HEK293 (cell line): ENCODE results near the gene SHC4.

Experiments
- CTCF ChIA-PET: fragments of 350-600 bp; formaldehyde crosslinking; extraction: SDS; loops from one replicate; lab custom pipeline; 2021; ENCODE audit warnings: antibody characterized with exemption; lab: Yijun Ruan, JAX
- POLR2A ChIA-PET: fragments of 300-600 bp; formaldehyde crosslinking; extraction: SDS; loops from one replicate; lab custom pipeline; 2020; ENCODE audit warnings: antibody characterized with exemption, inconsistent platforms; lab: Yijun Ruan, JAX
- H3K27ac ChIP-seq: fragments of 200-500 bp; sonication (Bioruptor generic); 2 replicates; pipeline ENCODE4 v1.5.1; 2014; ENCODE audit warnings: low read depth, low read length, control low read depth, inconsistent platforms; ENCODE audit errors: extremely low read depth
- H3K36me3 ChIP-seq, 2 experiments: fragments of 200-500 bp in 1 of 2; sonication (Bioruptor generic) in 1 of 2; 1 replicate in 1 of 2; 2 replicates in 1 of 2; pipeline ENCODE4 v1.5.1; 2014 to 2017; ENCODE audit warnings: inconsistent platforms in 2 of 2, low read length in 2 of 2; ENCODE audit not compliant: control insufficient read depth in 2 of 2, insufficient read depth in 1 of 2
- H3K4me1 ChIP-seq: fragments of 200-500 bp; sonication (Bioruptor generic); 2 replicates; pipeline ENCODE4 v1.5.1; 2014; ENCODE audit warnings: mild to moderate bottlenecking, low read length, inconsistent platforms; ENCODE audit not compliant: control insufficient read depth, insufficient read depth
- H3K4me3 ChIP-seq: 2 replicates; pipeline ENCODE4 v1.5.1; 2011; ENCODE audit warnings: low read depth, mild to moderate bottlenecking, control low read depth, low read length, moderate library complexity
- H3K9me3 ChIP-seq: fragments of 200-500 bp; sonication (Bioruptor generic); 2 replicates; pipeline ENCODE4 v1.5.1; 2014; ENCODE audit warnings: low read depth, low read length, inconsistent platforms; ENCODE audit not compliant: control insufficient read depth, insufficient read depth
- GLIS1 ChIP-seq: fragments of 450-650 bp; formaldehyde crosslinking; IDR thresholded peaks from 2 replicates; pipeline ENCODE4 v1.5.1; 2016; ENCODE audit warnings: missing biosample characterization, missing genetic modification characterization
- GLIS2 ChIP-seq: fragments of 450-650 bp; formaldehyde crosslinking; IDR thresholded peaks from 2 replicates; pipeline ENCODE4 v1.5.1; 2016; ENCODE audit warnings: missing biosample characterization, missing genetic modification characterization
- HIC1 ChIP-seq: fragments of 450-650 bp; formaldehyde crosslinking; IDR thresholded peaks from 2 replicates; pipeline ENCODE4 v1.5.1; 2016; ENCODE audit warnings: missing biosample characterization, missing genetic modification characterization
- PRDM4 ChIP-seq: fragments of 450-650 bp; formaldehyde crosslinking; IDR thresholded peaks from 2 replicates; pipeline ENCODE4 v1.5.1; 2017; ENCODE audit warnings: missing biosample characterization, missing genetic modification characterization
- PRDM6 ChIP-seq: fragments of 450-650 bp; formaldehyde crosslinking; IDR thresholded peaks from 2 replicates; pipeline ENCODE4 v1.5.1; 2017; ENCODE audit warnings: missing biosample characterization, missing genetic modification characterization
- TSHZ1 ChIP-seq: fragments of 450-650 bp; formaldehyde crosslinking; IDR thresholded peaks from 2 replicates; pipeline ENCODE4 v1.5.1; 2016; ENCODE audit warnings: missing biosample characterization, missing genetic modification characterization, borderline replicate concordance
- YY1 ChIP-seq: fragments of 450-650 bp; formaldehyde crosslinking; IDR thresholded peaks from 2 replicates; pipeline ENCODE4 v1.5.1; 2018; ENCODE audit warnings: missing biosample characterization, missing genetic modification characterization
- ZBTB48 ChIP-seq: fragments of 450-650 bp; formaldehyde crosslinking; IDR thresholded peaks from 2 replicates; pipeline ENCODE4 v1.5.1; 2016; ENCODE audit warnings: missing biosample characterization, missing genetic modification characterization
- ZNF138 ChIP-seq: fragments of 450-650 bp; formaldehyde crosslinking; IDR thresholded peaks from 2 replicates; pipeline ENCODE4 v1.5.1; 2016; ENCODE audit warnings: missing biosample characterization, missing genetic modification characterization, borderline replicate concordance
- ZNF174 ChIP-seq: fragments of 450-650 bp; formaldehyde crosslinking; IDR thresholded peaks from 2 replicates; pipeline ENCODE4 v1.5.0; 2017; ENCODE audit warnings: missing biosample characterization, mild to moderate bottlenecking, missing genetic modification characterization
- ZNF350 ChIP-seq: fragments of 450-650 bp; formaldehyde crosslinking; IDR thresholded peaks from 2 replicates; pipeline ENCODE4 v1.5.0; 2017; ENCODE audit warnings: missing biosample characterization, mild to moderate bottlenecking, missing genetic modification characterization
- ZNF394 ChIP-seq: fragments of 450-650 bp; formaldehyde crosslinking; IDR thresholded peaks from 2 replicates; pipeline ENCODE4 v1.5.1; 2016; ENCODE audit warnings: missing biosample characterization, missing genetic modification characterization, mild to moderate bottlenecking, moderate library complexity, borderline replicate concordance
- ZNF544 ChIP-seq: fragments of 450-650 bp; formaldehyde crosslinking; IDR thresholded peaks from 2 replicates; pipeline ENCODE4 v1.5.0; 2017; ENCODE audit warnings: missing biosample characterization, missing genetic modification characterization
- ZNF580 ChIP-seq: fragments of 450-650 bp; formaldehyde crosslinking; IDR thresholded peaks from 2 replicates; pipeline ENCODE4 v1.5.1; 2016; ENCODE audit warnings: missing biosample characterization, missing genetic modification characterization
- ZNF623 ChIP-seq: fragments of 450-650 bp; formaldehyde crosslinking; IDR thresholded peaks from 2 replicates; pipeline ENCODE4 v1.5.1; 2016; ENCODE audit warnings: missing biosample characterization, missing genetic modification characterization
- ZNF677 ChIP-seq: fragments of 450-650 bp; IDR thresholded peaks from 2 replicates; pipeline ENCODE4 v1.5.0; 2018; ENCODE audit warnings: missing biosample characterization, mild to moderate bottlenecking, missing genetic modification characterization, moderate library complexity
- ZNF707 ChIP-seq: fragments of 450-650 bp; formaldehyde crosslinking; IDR thresholded peaks from 2 replicates; pipeline ENCODE4 v1.5.1; 2016; ENCODE audit warnings: missing biosample characterization, missing genetic modification characterization
- ZNF768 ChIP-seq: fragments of 450-650 bp; formaldehyde crosslinking; IDR thresholded peaks from 2 replicates; pipeline ENCODE4 v1.5.1; 2018; ENCODE audit warnings: missing biosample characterization, mild to moderate bottlenecking, missing genetic modification characterization
- ZNF792 ChIP-seq: fragments of 450-650 bp; formaldehyde crosslinking; IDR thresholded peaks from 2 replicates; pipeline ENCODE4 v1.5.1; 2016; ENCODE audit warnings: missing biosample characterization, missing genetic modification characterization
- ZNF830 ChIP-seq: fragments of 450-650 bp; IDR thresholded peaks from 2 replicates; pipeline ENCODE4 v1.5.0; 2018; ENCODE audit warnings: missing biosample characterization, missing genetic modification characterization, low read depth, mild to moderate bottlenecking, moderate library complexity
- ZSCAN30 ChIP-seq: fragments of 450-650 bp; IDR thresholded peaks from 2 replicates; pipeline ENCODE4 v1.5.1; 2018; ENCODE audit warnings: missing biosample characterization, mild to moderate bottlenecking, missing genetic modification characterization, moderate library complexity

SHC4 gene

GRCh38 chr15:48877630-48878595, 85.8 kb downstream of the SHC4 start, which contains the start of gene EID1 (continued):
- TF ChIP-seq HIC1 (tag by site-specific recombination): no peak
- no peak; the same call in 1 of the 2 replicates for TF ChIP-seq ZNF623 (tag by site-specific recombination)
- no peak for TF ChIP-seq ZNF792 (tag by site-specific recombination)
- no peak for TF ChIP-seq ZNF830 (tag by site-specific recombination)
- TF ChIP-seq ZNF544 (tag by site-specific recombination): no peak
- TF ChIP-seq GLIS1 (tag by site-specific recombination): peak; percentile 25; the same call in 1 of the 2 replicates
- TF ChIP-seq ZNF394: peak; percentile 94
- TF ChIP-seq ZNF677: no peak
- TF ChIP-seq ZNF580 (tag by site-specific recombination): no peak
- TF ChIP-seq, all 188 proteins: peak for 39

- CTCF ChIA-PET: no interaction called here
- TF ChIP-seq ZSCAN30 (tag by site-specific recombination): no peak
- TF ChIP-seq ZNF768 (tag by site-specific recombination): no peak
- TF ChIP-seq ZBTB48: no peak
- no peak for TF ChIP-seq YY1 (tag by site-specific recombination)
- no peak for TF ChIP-seq ZNF138
- TF ChIP-seq, all 188 proteins: peak for 0
Observed at GRCh38 chr15:48876057-48876456, 87.7 kb downstream of the SHC4 start.

GRCh38 chr15:48875241-48875960, 88.3 kb downstream of the SHC4 start:
- POLR2A ChIA-PET: no interaction called here
- Histone ChIP-seq H3K4me1 (no peaks in the 10 kb centered on the region), H3K27ac (no peak overlapping the region), H3K9me3 (no peaks in the 10 kb centered on the region), H3K4me3 (no peak overlapping the region), H3K36me3 (no peaks in the 10 kb centered on the region)
- CTCF ChIA-PET: interaction anchor here (0.6 to 1.0 kb wide), 2 partner anchors 13 to 217 kb away, joined by 3 read pairs; no protein-coding TSS in a partner anchor
- TF ChIP-seq ZNF707 (tag by site-specific recombination) (no peak), TSHZ1 (tag by site-specific recombination) (no peak), PRDM4 (tag by site-specific recombination) (no peak), GLIS2 (tag by site-specific recombination) (no peak), PRDM6 (tag by site-specific recombination) (no peak), ZNF350 (no peak), ZNF174 (tag by site-specific recombination) (no peak)

More at GRCh38 chr15:48876057-48876456, 87.7 kb downstream of the SHC4 start:
- POLR2A ChIA-PET: no interaction called here
- Histone ChIP-seq H3K27ac (no peak overlapping the region), H3K4me3 (no peak overlapping the region), H3K9me3 (no peaks in the 10 kb centered on the region), H3K36me3 (no peaks in the 10 kb centered on the region), H3K4me1 (no peaks in the 10 kb centered on the region)
